Measurements from ENCODE around the gene NFKBIE.

Gene NFKBIE

DNA sequence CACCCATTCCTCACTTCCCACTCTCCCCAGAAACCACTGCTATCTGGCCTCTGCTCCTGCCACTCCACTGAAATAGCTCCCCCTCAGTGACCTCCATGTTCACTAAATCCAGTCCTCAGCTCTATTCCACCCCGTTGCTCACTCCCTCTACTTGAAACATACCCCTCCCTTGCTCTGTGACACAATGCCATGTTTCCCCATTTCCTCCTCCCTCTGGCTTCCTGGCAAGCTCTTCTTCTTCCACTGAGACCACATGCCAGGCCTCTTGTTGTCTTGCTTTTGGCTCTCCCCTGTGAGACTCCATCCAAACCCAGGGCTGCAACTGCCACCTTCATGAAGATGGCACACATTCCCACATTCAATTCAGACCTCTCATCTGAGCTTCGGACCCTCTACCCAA lies 18.8 kb upstream of the NFKBIE start:
- no peaks in the 10 kb centered on the region for H3K4me1 ChIP-seq (ENCODE audit: low read depth, poor library complexity, severe bottlenecking)
- H3K79me2 ChIP-seq (ENCODE audit: insufficient read depth, low read depth) = no peaks in the 10 kb centered on the region
- H2AFZ ChIP-seq (ENCODE audit: low read depth) = no peak overlapping the region
- no peaks in the 10 kb centered on the region for H4K20me1 ChIP-seq (ENCODE audit: insufficient read depth)
- peaks cover 75% of the 10 kb centered on the region for H3K27me3 ChIP-seq (ENCODE audit: insufficient read depth, low read depth)
- TF ChIP-seq, protein P1, sequence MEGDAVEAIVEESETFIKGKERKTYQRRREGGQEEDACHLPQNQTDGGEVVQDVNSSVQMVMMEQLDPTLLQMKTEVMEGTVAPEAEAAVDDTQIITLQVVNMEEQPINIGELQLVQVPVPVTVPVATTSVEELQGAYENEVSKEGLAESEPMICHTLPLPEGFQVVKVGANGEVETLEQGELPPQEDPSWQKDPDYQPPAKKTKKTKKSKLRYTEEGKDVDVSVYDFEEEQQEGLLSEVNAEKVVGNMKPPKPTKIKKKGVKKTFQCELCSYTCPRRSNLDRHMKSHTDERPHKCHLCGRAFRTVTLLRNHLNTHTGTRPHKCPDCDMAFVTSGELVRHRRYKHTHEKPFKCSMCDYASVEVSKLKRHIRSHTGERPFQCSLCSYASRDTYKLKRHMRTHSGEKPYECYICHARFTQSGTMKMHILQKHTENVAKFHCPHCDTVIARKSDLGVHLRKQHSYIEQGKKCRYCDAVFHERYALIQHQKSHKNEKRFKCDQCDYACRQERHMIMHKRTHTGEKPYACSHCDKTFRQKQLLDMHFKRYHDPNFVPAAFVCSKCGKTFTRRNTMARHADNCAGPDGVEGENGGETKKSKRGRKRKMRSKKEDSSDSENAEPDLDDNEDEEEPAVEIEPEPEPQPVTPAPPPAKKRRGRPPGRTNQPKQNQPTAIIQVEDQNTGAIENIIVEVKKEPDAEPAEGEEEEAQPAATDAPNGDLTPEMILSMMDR (conservative IDR thresholded peaks at IDR 0.05; ENCODE audit: low read depth, low read length) = no peak
- H3K27ac ChIP-seq = no peak overlapping the region
- H3K36me3 ChIP-seq (ENCODE audit: insufficient read depth) = no peaks in the 10 kb centered on the region
- H3K9ac ChIP-seq = no peak overlapping the region
- no peak overlapping the region for H3K4me2 ChIP-seq
- H3K4me3 ChIP-seq (IDR thresholded peaks at IDR 0.05; ENCODE audit: insufficient read depth, low read depth, low read length) = no peak overlapping the region

DNA sequence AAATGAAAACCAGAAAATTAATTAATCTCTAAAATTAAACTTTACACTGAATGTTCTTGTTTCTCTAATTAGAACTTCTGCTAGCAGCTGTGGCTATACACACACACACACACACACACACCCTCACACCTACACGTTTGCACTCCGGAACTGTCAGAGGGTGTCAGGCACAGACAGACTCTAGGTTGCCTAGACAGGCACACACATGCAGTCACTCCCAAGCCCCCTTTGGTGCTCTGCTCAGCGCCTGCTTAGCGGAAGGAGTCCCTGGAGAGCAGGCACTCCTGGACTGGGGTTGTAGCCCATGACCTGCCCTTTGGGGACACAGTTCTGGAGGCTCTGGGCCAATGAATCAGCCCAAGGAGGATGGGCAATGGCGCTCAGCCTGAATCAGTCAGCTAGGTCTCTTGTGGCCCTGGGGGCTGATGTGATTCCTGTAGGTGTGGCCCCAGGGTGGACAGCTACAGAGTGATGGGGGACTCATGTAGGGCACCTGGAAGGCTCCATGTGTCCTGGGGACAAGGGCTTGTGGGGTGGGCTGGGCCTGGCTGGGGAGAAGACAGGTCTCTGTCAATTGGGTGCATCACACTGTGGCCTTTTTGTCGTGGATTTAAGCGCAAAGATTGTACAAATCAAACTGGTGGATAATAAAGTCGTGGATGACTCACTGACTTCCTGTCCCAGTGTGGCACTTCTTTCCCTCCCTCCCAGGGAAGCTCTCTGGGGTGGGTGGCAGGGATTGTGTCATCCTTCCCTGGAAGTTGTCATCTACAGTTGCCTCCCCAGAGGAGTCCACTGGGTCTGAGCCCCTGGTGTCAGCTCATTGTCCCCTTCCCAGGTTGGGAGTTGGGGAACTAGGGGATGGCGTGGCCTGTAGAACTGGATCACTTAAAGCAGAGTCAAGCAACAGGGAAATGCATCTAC lies 13.7 kb upstream of the NFKBIE start:
- H3K4me2 ChIP-seq = no peak overlapping the region
- H3K36me3 ChIP-seq (ENCODE audit: insufficient read depth) = no peaks in the 10 kb centered on the region
- no peak overlapping the region for H3K4me3 ChIP-seq (IDR thresholded peaks at IDR 0.05; ENCODE audit: insufficient read depth, low read depth, low read length)
- H4K20me1 ChIP-seq (ENCODE audit: insufficient read depth) = no peaks in the 10 kb centered on the region
- peaks cover 61% of the 10 kb centered on the region for H3K27me3 ChIP-seq (ENCODE audit: insufficient read depth, low read depth)
- no peak overlapping the region for H3K9ac ChIP-seq
- no peaks in the 10 kb centered on the region for H3K79me2 ChIP-seq (ENCODE audit: insufficient read depth, low read depth)
- TF ChIP-seq, protein P1 (conservative IDR thresholded peaks at IDR 0.05; ENCODE audit: low read depth, low read length) = no peak
- H3K4me1 ChIP-seq (ENCODE audit: low read depth, poor library complexity, severe bottlenecking) = no peaks in the 10 kb centered on the region
- no peak overlapping the region for H3K27ac ChIP-seq
- no peak overlapping the region for H2AFZ ChIP-seq (ENCODE audit: low read depth)

DNA sequence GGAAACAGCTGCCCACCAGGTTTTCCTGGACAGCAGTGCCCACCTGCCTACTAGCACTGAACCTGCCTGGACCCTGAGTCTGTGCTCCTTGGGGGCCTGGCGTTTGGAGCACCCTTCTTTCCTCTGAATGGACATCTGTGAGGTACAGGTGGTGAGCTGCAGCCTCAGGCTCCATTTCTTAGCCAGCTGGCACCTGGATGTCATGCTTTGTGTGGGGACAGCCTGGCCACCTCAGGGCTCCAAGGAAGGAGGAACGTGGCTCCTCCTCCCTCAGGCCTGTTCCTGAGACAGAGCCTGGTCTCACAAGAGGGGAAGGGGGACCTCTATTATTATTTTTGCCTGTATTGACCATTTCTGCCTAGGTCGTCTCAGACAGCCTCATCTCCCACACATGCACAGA lies 13.0 kb upstream of the NFKBIE start:
- Histone ChIP-seq H3K9ac (no peak overlapping the region), H2AFZ (ENCODE audit: low read depth) (no peak overlapping the region), H3K79me2 (ENCODE audit: insufficient read depth, low read depth) (no peaks in the 10 kb centered on the region), H3K27ac (no peak overlapping the region), H3K36me3 (ENCODE audit: insufficient read depth) (no peaks in the 10 kb centered on the region), H3K4me2 (no peak overlapping the region), H3K4me1 (ENCODE audit: low read depth, poor library complexity, severe bottlenecking) (no peaks in the 10 kb centered on the region), H3K27me3 (ENCODE audit: insufficient read depth, low read depth) (peaks cover 55% of the 10 kb centered on the region), H4K20me1 (ENCODE audit: insufficient read depth) (no peaks in the 10 kb centered on the region), H3K4me3 (IDR thresholded peaks at IDR 0.05; ENCODE audit: insufficient read depth, low read depth, low read length) (no peak overlapping the region)
- TF ChIP-seq, protein P1 (conservative IDR thresholded peaks at IDR 0.05; ENCODE audit: low read depth, low read length) = no peak

DNA sequence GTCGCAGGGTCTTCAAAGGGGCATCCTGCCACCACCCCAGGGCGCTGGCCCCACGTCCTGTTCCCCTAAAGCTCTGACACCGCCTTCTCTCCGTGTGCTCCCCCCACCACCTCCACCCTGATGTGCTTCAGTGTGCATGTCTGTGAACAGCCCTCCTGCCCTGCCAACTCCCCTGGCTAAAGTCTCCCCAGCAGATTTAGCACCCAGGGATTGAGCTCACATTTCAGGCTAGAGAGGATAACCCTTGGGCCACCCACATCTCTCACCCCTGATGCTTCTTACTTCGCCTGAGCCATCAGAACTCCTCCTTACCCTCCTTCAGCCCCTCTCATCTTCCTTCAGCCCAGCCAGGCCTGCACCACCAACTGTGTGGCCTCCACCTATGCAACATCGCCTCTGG lies 12.4 kb upstream of the NFKBIE start:
- H3K27me3 ChIP-seq (ENCODE audit: insufficient read depth, low read depth) = peaks cover 54% of the 10 kb centered on the region

More for the DNA sequence above, 12.4 kb upstream of the NFKBIE start:
- Histone ChIP-seq H3K27ac (no peak overlapping the region), H3K4me2 (no peak overlapping the region), H3K4me1 (ENCODE audit: low read depth, poor library complexity, severe bottlenecking) (no peaks in the 10 kb centered on the region), H3K4me3 (IDR thresholded peaks at IDR 0.05; ENCODE audit: insufficient read depth, low read depth, low read length) (no peak overlapping the region), H3K36me3 (ENCODE audit: insufficient read depth) (no peaks in the 10 kb centered on the region), H3K9ac (no peak overlapping the region), H4K20me1 (ENCODE audit: insufficient read depth) (no peaks in the 10 kb centered on the region), H3K79me2 (ENCODE audit: insufficient read depth, low read depth) (no peaks in the 10 kb centered on the region), H2AFZ (ENCODE audit: low read depth) (no peak overlapping the region)
- TF ChIP-seq, protein P1 (conservative IDR thresholded peaks at IDR 0.05; ENCODE audit: low read depth, low read length) = no peak
